Dermis microvascular lymphatic vessel endothelial cell (primary cell): Measurements from ENCODE around the gene GYS1. TPM values are rescaled to one million over a fixed set of nuclear protein-coding genes. Genes with fewer than 3 reads are reported as not detected.
A peak's percentile ranks its signal among the peaks of the same experiment; 100 is the strongest.
"Not testable (repeated sequence)": the region's sequence is repeated elsewhere in the genome, so short reads cannot be mapped to it uniquely, and the experiment has no call there.

Experiments used
- DNase-seq, 2 donors: peaks; one replicate each; pipeline versions ENCODE4 v3.0.0 to v3.0.0-alpha.2; 2010; ENCODE audit warnings: low read depth in 2 of 2
- total RNA-seq: library from RNA; depleted of rRNA; stranded (reverse); fragments of >200 nt; gene quantifications from 2 replicates; pipeline ENCODE4 v1.2.1, GENCODE V29; 2014

GYS1 gene
- total RNA-seq, 1 donor from 2014 or later = 16.0 TPM

DNA sequence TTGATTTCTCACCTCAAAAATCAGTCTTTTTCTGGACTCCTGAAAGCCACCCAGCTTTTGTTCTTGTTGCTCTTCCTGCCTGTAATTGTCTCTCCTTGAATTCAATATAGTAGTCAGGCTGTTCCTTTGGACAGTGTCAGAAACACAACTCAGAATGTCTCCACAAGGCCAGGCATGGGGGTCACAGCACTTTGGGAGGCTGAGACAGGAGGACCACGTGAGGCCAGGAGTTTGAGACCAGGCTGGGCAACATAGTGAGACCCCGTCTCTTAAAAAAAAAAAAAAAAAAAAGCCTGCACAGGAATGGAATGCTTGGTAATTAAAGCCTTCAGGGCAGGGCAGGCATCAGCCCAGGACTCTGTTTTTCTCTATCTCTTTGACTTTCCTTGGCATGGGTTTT, 47.3 kb downstream of the GYS1 start:
- no peak for DNase-seq

DNA sequence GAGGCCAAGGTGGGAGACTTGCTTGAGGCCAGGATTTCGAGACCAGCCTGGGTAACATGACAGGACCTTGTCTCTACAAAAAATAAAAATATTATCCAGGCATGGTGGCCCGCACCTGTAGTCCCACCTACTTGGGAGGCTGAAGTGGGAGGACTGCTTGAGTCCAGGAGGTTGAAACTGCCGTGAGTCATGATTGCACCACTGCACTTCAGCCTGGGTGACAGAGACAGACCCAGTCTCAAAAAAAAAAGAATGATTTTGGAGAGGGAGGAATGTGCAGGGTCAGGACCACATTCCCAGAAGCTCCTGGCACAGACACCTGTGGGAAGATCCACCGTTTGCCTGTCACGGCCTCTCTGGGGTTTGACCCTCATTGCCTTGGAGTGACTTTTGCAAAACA, 47.7 kb downstream of the GYS1 start:
- DNase-seq = no peak

DNA sequence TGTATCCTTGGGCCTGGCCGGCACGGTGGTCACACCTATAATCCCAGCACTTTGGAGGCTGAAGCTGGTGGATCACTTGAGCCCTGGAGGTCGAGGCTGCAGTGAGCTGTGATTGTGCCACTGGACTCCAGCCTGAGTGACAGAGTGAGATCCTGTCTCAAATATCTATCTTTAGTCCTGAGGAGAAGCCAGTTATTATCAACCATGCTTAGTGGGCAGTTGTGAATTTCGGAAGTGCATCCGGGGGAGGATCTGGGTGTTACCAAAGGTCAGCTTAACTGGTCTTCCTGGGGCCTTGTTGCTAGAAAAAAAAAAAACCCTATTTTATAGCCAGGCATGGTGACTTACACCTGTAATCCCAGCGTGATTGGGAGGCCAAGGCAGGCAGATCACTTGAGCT, 50.0 kb downstream of the GYS1 start:
- DNase-seq = no peak

DNA sequence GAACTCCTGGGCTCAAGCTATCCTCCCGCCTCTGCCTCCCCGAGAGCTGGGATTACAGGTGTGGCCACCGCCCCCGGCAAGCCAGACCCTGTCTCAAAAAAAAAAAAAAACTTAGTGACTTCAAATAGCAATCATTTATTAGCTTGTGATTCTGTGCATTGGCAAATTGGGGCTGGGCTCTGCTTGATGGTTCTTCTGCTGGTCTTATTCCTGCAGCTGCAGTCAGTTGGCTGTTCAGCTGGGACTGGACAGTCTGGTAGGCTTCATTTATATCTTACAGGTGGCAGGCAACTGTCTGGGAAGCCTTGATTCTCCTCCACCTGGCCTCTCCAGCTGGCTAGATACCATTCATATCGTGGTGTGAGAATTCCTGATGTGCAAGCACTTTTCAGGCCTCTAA, 52.2 kb downstream of the GYS1 start:
- DNase-seq = no peak

DNA sequence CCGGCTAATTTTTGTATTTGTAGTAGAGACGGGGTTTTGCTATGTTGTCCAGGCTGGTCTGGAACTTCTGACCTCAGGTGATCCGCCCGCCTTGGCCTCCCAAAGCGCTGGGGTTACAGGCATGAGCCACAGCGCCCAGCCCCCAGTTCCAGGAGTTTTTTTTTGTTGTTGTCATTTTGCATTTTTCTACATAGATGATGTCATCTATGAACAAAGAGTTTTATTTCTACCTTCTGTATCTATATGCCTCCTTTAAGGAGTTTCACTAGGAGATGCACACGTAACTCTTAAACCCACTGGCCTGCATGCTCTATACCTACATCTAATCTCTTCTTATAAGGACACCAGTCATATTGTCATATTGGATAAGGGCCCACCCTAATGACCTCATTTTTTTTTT, 54.9 kb downstream of the GYS1 start:
- DNase-seq = no peak

DNA sequence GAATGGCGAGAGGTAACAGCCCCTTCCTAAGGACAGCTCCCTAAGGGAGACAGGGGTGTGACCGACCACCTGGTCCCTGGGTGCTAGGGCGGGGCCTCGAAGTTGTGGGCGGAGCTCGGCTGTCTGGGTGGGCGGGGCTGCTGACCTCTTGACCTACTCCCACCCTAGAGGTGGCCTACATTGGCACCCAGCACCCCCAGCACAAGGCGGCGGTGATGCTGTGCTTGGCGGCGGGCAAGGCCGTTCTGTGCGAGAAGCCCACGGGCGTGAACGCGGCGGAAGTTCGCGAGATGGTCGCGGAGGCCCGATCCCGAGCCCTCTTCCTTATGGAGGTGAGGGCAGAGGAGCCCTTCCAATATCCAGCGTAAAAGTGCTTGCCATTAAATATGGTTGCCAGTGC, 57.2 kb downstream of the GYS1 start:
- no peak for DNase-seq

DNA sequence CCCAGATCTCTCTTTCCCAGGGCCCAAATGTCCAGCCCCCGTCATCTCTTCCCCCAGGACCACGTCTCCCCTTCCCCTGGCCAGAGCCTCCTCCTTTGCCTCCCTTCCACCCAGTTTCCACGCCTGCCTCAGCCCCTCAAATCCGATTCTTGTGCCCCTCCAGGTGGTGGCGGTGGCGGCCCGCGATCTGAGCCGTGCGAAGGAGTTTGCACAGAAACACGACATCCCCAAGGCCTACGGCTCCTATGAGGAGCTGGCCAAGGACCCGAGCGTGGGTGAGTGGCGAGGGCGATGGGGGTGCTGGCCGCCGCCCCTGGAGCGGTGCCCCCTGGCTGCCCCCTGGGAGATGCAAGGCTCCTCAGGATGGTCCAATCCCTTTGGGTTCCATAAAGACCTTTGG, 58.3 kb downstream of the GYS1 start:
- DNase-seq = no peak

DNA sequence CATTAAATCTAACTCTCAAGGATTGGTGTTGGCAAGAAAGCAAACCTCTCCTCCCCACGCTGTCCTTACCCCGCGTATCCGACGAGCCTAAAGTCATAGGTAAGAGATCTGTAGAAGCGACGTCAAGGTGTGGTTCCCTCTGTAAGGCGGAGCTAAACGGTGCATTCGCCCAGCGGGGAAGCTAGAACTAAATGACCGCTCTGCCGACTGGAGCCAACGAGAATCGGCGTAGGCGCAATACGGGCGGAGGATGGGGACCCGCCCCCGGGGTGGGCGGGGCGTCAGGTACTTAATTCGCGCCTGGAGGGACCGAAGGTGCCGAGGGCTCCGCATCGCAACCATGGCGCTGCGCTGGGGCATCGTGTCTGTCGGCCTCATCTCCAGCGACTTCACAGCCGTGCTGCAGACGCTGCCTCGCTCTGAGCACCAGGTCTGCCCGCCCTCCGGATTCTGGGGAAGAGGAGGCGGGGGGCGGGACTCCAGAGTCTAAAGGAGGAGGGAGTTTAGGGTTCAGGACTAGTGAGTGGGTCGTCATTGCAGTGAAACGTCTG, 59.7 kb downstream of the GYS1 start, which contains the start of gene DHDH:
Gene DHDH, plus strand, starts transcription at position 318 of the 551 bp plus-strand sequence. Its CDS starts 23 bp downstream, at position 341.
- DNase-seq = peak in 1 of 2 donors; percentile 70

DNA sequence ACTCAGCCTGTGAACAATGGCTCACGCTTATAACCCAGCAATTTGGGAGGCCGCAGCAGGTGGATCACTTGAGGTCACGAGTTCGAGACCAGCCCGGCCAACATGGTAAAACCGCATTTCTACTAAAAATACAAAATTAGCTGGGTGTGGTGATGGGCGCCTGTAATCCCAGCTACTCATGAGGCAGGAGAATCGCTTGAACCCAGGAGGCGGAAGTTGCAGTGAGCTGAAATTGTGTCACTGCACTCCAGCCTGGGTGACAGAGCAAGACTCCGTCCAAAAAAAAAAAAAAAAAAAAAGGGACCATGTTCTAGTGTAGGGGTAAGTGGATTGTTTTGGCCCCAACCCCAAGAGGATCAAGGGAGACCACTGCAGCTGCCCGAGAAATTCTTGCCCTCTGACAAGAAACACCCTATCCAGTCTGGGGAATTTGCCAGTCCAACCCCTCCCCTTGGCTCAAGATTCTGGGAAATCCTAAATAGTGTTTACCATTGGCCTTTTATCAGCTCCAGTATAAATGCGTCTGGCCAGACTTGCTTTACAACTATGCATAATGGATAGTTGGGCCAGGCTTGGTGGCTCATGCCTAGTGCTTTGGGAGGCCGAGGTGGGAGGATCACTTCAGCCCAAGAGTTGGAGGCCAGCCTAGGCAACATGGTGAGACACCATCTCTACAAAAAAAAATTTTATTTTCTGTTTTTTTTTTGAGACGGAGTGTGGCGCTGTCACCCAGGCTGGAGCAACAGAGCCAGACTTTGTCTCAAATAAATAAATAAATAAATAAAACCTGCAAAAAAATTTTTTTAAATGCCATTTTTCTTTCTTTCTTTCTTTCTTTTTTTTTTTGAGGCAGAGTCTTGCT, 64.7 kb downstream of the GYS1 start:
- no peak for DNase-seq

DNA sequence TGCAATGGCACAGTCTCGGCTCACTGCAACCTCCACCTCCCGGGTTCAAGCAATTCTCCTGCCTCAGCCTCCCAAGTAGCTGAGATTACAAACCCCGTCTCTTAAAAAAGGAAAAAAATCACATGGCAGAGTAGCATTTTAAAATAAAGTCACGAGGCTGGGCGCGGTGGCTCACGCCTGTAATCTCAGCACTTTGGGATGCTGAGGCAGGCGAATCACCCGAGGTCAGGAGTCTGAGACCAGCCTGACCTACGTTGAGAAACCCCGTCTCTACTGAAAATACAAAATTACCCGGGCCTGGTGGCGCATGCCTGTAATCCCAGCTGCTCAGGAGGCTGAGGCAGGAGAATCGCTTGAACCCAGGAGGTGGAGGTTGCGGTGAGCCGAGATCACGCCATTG, 65.4 kb downstream of the GYS1 start:
- DNase-seq = not testable (repeated sequence)

DNA sequence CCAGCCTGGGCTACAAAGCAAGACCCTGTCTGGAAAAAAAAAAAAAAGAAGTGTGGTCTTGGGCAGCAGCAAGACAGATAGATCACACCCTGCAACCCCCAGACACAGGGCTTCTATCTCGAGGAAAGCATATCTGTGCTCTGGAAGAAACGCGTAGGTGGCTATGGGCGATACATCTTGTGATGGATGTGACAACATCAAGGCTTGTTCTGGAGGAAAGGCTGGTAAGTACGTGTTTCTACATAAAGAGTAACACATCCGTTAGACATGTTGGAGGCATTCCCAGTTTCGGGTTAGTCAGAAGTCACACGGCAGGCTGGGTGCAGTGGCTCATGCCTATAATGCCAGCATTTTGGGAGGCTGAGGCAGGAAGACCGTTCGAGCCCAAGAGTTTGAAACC, 66.2 kb downstream of the GYS1 start:
- DNase-seq = peak; percentile 56 to 84

DNA sequence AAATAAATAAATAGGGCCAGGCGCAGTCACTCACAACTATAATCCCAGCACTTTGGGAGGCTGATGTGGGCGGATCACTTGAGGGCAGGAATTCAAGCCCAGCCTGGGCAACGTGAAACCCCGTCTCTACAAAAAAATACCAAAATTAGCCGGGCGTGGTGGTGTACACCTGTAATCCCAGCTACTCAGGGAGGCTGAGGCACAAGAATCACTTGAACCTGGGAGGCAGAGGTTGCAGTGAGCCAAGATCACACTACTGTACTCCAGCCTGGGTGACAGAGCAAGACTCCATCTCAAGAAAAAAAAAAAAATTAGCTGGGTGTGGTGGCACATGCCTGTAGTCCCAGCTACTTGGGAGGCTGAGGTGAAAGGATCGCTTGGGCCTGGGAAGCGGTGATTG, 67.2 kb downstream of the GYS1 start:
- DNase-seq = not testable (repeated sequence)

DNA sequence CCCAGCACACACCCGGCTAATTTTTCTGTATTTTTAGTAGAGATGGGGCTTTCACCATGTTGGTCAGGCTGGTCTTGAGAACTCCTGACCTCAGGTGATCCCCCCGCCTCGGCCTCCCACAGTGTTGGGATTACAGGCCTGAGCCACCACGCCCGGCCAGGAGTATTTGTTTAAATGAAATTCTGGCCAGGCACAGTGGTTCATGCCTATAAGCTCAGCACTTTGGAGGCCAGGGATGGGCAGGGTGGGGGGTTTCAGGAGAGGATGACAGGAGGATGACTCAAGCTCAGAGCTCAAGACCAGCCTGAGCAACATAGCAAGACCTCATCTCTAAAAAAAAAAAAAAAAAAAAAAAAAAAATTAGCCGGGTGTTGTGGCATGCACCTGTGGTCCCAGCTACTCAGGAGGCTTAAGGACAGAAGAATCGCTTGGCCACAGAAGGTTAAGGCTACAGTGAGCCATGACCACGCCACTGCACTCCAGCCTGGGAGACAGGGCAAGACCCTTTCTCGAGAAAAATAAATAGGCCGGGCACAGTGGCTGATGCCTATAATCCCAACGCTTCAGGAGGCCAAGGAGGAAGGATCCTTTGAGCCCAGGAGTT, 67.8 kb downstream of the GYS1 start:
- no peak for DNase-seq

DNA sequence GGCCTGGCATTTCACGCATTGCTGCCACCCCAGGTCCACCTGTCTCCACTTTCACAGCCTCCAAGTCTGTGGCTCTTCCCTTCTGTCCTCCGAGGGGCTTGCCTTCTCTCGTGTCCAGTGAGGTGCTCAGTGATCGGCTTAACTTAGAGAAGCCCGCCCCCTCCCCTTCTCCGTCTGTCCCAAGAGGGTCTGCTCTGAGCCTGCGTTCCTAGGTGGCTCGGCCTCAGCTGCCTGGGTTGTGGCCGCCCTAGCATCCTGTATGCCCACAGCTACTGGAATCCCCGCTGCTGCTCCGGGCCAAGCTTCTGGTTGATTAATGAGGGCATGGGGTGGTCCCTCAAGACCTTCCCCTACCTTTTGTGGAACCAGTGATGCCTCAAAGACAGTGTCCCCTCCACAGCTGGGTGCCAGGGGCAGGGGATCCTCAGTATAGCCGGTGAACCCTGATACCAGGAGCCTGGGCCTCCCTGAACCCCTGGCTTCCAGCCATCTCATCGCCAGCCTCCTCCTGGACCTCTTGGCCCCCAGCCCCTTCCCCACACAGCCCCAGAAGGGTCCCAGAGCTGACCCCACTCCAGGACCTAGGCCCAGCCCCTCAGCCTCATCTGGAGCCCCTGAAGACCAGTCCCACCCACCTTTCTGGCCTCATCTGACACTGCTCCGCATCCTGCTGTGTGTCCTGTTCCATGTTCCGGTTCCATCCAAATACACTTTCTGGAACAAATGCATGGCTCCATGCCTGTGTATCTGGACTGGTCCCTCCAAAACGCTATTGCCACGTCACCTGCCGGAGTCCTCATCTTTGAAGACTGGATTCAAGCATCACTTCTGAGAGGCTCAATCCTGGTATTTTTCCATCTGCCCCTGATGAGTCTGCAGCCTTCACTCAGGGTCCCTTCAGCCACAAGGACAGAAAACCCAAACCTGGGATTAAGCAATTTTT, 70.3 kb downstream of the GYS1 start:
- no peak for DNase-seq

DNA sequence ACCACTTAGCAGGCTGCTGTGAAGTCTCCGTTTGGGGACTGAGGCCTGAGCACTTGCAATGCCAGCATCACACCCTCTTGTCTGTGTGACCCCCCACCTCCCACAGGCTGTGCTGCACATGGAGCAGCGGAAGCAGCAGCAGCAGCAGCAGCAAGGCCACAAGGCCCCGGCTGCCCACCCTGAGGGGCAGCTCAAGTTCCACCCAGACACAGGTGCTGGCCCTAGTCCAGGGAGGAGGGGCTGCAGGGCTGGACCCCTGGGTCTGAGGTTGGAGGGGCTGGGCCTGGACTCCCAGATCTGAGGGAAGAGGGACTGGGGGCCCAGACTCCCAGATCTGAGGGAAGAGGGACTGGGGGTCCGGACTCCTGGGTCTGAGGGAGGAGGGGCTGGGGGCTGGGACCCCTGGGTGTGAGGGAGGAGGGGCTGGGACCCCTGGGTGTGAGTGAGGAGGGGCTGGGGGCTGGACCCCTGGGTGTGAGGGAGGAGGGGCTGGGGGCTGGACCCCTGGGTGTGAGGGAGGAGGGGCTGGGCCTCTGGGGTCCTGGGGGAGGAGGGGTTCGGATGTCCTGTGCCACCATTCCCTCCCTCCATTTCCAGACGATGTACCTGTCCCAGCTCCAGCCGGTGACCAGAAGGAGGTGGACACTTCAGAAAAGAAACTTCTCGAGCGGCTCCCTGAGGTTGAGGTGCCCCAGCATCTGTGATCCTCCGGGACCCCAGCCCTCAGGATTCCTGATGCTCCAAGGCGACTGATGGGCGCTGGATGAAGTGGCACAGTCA, 71.2 kb downstream of the GYS1 start:
- no peak for DNase-seq

DNA sequence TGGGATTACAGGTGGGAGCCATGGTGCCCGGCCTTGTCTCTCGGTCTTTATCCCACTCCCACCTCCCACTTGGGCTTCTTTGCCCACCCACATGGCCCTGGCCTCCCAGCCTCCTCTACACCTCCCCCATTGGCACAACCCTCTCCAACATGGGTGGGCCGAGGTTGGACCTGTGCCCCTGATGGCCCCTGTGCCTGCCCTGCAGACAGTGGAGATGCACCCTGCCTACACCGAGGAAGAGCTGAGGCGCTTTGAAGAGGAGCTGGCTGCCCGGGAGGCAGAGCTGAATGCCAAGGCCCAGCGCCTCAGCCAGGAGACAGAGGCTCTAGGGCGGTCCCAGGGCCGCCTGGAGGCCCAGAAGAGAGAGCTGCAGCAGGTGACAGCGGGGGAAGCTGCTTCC, 72.2 kb downstream of the GYS1 start:
- no peak for DNase-seq

DNA sequence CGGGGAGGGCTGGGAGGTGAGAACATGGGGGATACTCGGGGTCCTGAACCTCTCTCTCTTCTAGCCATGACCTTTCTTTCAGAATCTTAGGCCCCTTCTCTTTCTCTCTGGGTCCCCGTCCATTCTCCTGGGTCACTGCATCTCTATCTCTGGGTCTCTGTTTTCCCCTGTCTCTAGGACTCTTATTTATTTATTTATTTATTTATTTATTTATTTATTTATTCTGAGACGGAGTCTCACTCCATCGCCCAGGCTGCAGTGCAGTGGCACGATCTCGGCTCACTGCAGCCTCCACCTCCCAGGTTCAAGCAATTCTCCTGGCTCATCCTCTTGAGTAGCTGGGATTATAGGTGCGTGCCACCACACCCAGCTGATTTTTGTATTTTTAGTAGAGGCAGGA, 73.8 kb downstream of the GYS1 start:
- not testable (repeated sequence) for DNase-seq

DNA sequence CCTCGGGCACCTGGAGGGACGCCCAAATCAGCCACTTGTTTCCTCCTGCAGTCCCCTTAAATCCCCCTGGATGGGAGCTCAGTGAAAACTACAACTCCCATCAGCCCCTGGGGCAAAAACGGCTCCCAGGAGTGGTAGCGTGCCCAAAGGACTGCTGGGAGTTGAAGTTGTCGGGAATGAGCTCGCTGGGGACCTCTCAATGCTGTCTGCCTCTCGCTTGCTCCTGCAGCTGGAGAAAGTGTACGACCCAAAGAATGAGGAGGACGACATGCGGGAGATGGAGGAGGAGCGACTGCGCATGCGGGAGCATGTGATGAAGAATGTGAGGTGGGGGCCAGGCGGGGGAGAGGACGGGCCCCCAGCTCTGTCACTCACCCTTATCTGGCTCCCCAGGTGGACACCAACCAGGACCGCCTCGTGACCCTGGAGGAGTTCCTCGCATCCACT, 74.3 kb downstream of the GYS1 start:
- DNase-seq = peak in 1 of 2 donors; percentile 15
